GM18505 (cell line): ENCODE data around the gene AKR1C8.
"Not testable (repeated sequence)": the region's sequence is repeated elsewhere in the genome, so short reads cannot be mapped to it uniquely, and the experiment has no call there.

Experiments used
- ATAC-seq: cut with Tn5 transposase; IDR thresholded peaks from one replicate; pipeline ENCODE4 v1.9.1; 2021; ENCODE audit not compliant: unreplicated experiment
- POLR2A ChIP-seq: IDR thresholded peaks from 4 replicates; pipeline ENCODE4 v1.6.1; 2011; ENCODE audit warnings: borderline replicate concordance; ENCODE audit not compliant: insufficient read depth, insufficient read length; ENCODE audit errors: extremely low read depth

AKR1C8 gene

GRCh38 chr10:5184987-5185775 is at the start of gene AKR1C8:
TSS of gene AKR1C8 (minus strand) at chr10:5185150. CDS start at chr10:5185104, 46 bp downstream.
- no peak for TF ChIP-seq POLR2A

GRCh38 chr10:5234106-5234860 is 49.3 kb upstream of the AKR1C8 start:
- no peak for ATAC-seq
- no peak for TF ChIP-seq POLR2A

More at GRCh38 chr10:5184987-5185775, at the start of gene AKR1C8:
- ATAC-seq, result no peak

- TF ChIP-seq POLR2A, result no peak
- ATAC-seq, result no peak
Observed at GRCh38 chr10:5233324-5233723, 48.4 kb upstream of the AKR1C8 start.

GRCh38 chr10:5229019-5229418 is 44.1 kb upstream of the AKR1C8 start:
- TF ChIP-seq POLR2A, result no peak
- ATAC-seq, result no peak

- ATAC-seq, result not testable (repeated sequence)
Observed at GRCh38 chr10:5222942-5223341, 38.0 kb upstream of the AKR1C8 start.

- ATAC-seq, result no peak
- no peak for TF ChIP-seq POLR2A
Observed at GRCh38 chr10:5219262-5219661, 34.3 kb upstream of the AKR1C8 start.

GRCh38 chr10:5216801-5217200 is 31.9 kb upstream of the AKR1C8 start:
- ATAC-seq, result no peak
- TF ChIP-seq POLR2A, result no peak

GRCh38 chr10:5211696-5212536 is 27.0 kb upstream of the AKR1C8 start:
- no peak for TF ChIP-seq POLR2A
- ATAC-seq, result no peak

- not testable (repeated sequence) for ATAC-seq
Observed at GRCh38 chr10:5210261-5210660, 25.3 kb upstream of the AKR1C8 start.

GRCh38 chr10:5209776-5210175 is 24.8 kb upstream of the AKR1C8 start:
- ATAC-seq, result not testable (repeated sequence)

- no peak for TF ChIP-seq POLR2A
- ATAC-seq, result no peak
Observed at GRCh38 chr10:5206799-5207198, 21.8 kb upstream of the AKR1C8 start.

GRCh38 chr10:5199398-5199797 is 14.4 kb upstream of the AKR1C8 start:
- no peak for TF ChIP-seq POLR2A
- no peak for ATAC-seq

- no peak for TF ChIP-seq POLR2A
- no peak for ATAC-seq
Observed at GRCh38 chr10:5198386-5198785, 13.4 kb upstream of the AKR1C8 start.
